Osteocyte (in vitro differentiated cells): ENCODE results near the gene AMBRA1. TPM values are rescaled to one million over a fixed set of nuclear protein-coding genes. Genes with fewer than 3 reads are reported as not detected.

Experiments
- DNase-seq: peaks from one replicate; pipeline ENCODE4 v3.0.0; 2021; ENCODE audit warnings: mixed read lengths; ENCODE audit not compliant: unreplicated experiment; ENCODE audit errors: extremely low spot score
- H3K27ac Mint-ChIP-seq: one replicate; pipeline ENCODE4 v1.8.0; 2021; ENCODE audit warnings: mild to moderate bottlenecking, mixed read lengths; ENCODE audit not compliant: unreplicated experiment
- H3K27me3 Mint-ChIP-seq: one replicate; pipeline ENCODE4 v1.8.0; 2021; ENCODE audit warnings: mixed read lengths; ENCODE audit not compliant: unreplicated experiment
- H3K36me3 Mint-ChIP-seq: one replicate; pipeline ENCODE4 v1.8.0; 2021; ENCODE audit warnings: mixed read lengths; ENCODE audit not compliant: unreplicated experiment
- H3K4me1 Mint-ChIP-seq: one replicate; pipeline ENCODE4 v1.8.0; 2021; ENCODE audit warnings: mixed read lengths; ENCODE audit not compliant: unreplicated experiment
- H3K4me3 Mint-ChIP-seq: one replicate; pipeline ENCODE4 v1.8.0; 2021; ENCODE audit warnings: mild to moderate bottlenecking, moderate library complexity, mixed read lengths; ENCODE audit not compliant: unreplicated experiment
- H3K9me3 Mint-ChIP-seq: one replicate; pipeline ENCODE4 v1.8.0; 2021; ENCODE audit warnings: mixed read lengths; ENCODE audit not compliant: unreplicated experiment
- CTCF ChIP-seq: fragments of 200-600 bp; sonication (generic); IDR thresholded peaks from 2 replicates; pipeline ENCODE4 v1.5.0; 2021; ENCODE audit warnings: antibody characterized with exemption, mild to moderate bottlenecking, moderate library complexity
- total RNA-seq: library from RNA; stranded (reverse); gene quantifications from 2 replicates; pipeline ENCODE4 v1.2.1, GENCODE V29; 2021

The AMBRA1 gene
- total RNA-seq, 1 donor from 2014 or later = 32.1 TPM

DNA sequence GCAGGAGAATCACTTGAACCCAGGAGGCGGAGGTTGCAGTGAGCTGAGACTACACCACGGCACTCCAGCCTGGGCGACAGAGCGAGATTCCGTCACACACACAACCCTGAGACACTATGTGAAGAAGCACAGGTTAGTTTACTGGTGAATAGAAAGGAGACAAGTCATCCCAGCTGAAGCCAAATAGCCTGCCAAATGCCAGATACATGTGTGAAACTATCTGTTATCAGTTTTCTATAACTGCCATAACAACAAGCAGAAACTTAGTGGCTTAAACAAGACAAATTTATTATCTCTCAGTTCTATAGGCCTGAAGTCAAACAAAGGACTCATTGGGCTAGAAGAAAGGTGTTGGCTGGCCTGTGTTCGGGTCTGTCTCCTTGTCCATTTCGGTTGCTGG lies 114.2 kb downstream of the AMBRA1 start:
- peaks cover 5% of the 10 kb centered on the region for H3K36me3 Mint-ChIP-seq
- no peaks in the 10 kb centered on the region for H3K27me3 Mint-ChIP-seq
- H3K27ac Mint-ChIP-seq = no peak overlapping the region
- no peak for DNase-seq
- H3K9me3 Mint-ChIP-seq = no peaks in the 10 kb centered on the region
- TF ChIP-seq CTCF = no peak
- no peak overlapping the region for H3K4me3 Mint-ChIP-seq
- H3K4me1 Mint-ChIP-seq = peaks cover 11% of the 10 kb centered on the region

- TF ChIP-seq CTCF = no peak
- H3K27ac Mint-ChIP-seq = no peak overlapping the region
- no peaks in the 10 kb centered on the region for H3K9me3 Mint-ChIP-seq
- H3K4me3 Mint-ChIP-seq = no peak overlapping the region
- no peaks in the 10 kb centered on the region for H3K27me3 Mint-ChIP-seq
- DNase-seq = no peak
- H3K4me1 Mint-ChIP-seq = peaks cover 11% of the 10 kb centered on the region
- H3K36me3 Mint-ChIP-seq = peaks cover 3% of the 10 kb centered on the region
Observed at GRCh38 chr11:46478196-46478595, 115.6 kb downstream of the AMBRA1 start.

GRCh38 chr11:46477136-46477535 lies 116.7 kb downstream of the AMBRA1 start:
- Mint-ChIP-seq H3K27me3 (no peaks in the 10 kb centered on the region), H3K36me3 (peaks cover 2% of the 10 kb centered on the region), H3K27ac (no peak overlapping the region), H3K9me3 (no peaks in the 10 kb centered on the region), H3K4me3 (no peak overlapping the region), H3K4me1 (peaks cover 13% of the 10 kb centered on the region)
- no peak for TF ChIP-seq CTCF
- no peak for DNase-seq

- Mint-ChIP-seq H3K27me3 (no peaks in the 10 kb centered on the region), H3K27ac (no peak overlapping the region), H3K4me3 (no peak overlapping the region), H3K9me3 (no peaks in the 10 kb centered on the region), H3K4me1 (peaks cover 17% of the 10 kb centered on the region), H3K36me3 (peaks cover 2% of the 10 kb centered on the region)
- no peak for TF ChIP-seq CTCF
- no peak for DNase-seq
Observed at GRCh38 chr11:46475926-46476545, 117.8 kb downstream of the AMBRA1 start.

DNA sequence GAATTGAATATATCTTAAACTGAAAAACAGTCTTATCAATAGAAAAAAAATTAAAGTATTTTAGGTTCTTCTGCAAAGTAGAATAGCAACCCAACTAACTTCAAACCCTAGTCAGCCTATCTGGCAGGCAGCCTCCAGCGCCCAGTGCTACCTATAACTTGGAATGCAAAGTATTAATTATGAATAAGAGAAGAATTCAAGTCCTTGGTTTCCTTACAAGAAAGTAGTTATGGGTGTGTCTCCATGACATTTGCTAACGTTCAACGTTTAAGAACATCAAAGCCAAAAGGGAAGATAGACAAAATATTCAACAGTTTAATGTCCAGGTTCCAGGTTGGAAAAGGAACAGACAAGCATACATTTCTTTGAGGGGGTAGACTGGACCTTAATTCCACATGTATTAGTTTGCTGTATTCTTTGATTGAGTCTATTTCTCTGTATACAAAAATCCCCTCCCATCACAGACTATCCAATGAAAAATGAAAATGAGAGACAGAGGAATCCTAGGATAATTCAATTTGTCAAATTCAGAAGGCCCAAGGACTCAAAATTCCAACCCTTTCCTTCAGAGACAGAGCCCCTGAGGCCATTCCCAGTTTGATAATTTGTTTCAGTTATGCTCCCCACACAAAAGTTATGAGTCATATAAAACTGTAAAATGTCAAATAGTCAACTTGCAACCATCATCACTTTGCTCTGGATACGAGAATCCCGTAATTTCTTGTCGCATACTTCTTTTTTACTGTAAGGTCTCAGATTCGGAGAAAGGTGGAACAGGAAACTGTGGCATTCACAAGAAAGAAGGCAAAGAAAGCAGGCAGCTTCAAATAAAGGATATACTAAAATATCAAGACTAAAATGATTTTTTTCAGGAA lies 118.5 kb downstream of the AMBRA1 start:
- Mint-ChIP-seq H3K36me3 (peaks cover 2% of the 10 kb centered on the region), H3K27me3 (no peaks in the 10 kb centered on the region), H3K4me1 (peaks cover 21% of the 10 kb centered on the region), H3K27ac (no peak overlapping the region), H3K9me3 (no peaks in the 10 kb centered on the region), H3K4me3 (no peak overlapping the region)
- no peak for DNase-seq
- no peak for TF ChIP-seq CTCF
